GM12864 (cell line): ENCODE results near the gene ANTXRL.
"Not testable (repeated sequence)": the region's sequence is repeated elsewhere in the genome, so short reads cannot be mapped to it uniquely, and the experiment has no call there.

Experiments used
- DNase-seq: peaks from one replicate; pipeline ENCODE4 v3.0.0-alpha.2; 2011; ENCODE audit warnings: low read depth
- H3K4me3 ChIP-seq: 2 replicates; pipeline ENCODE4 v1.5.1; 2011; ENCODE audit warnings: mild to moderate bottlenecking, low read depth, low read length, control low read depth
- TF ChIP-seq, protein P1 (sequence below): IDR thresholded peaks from 2 replicates; pipeline ENCODE4 v1.5.1; 2011; ENCODE audit warnings: low read depth, mild to moderate bottlenecking, moderate library complexity, low read length, control low read depth, inconsistent platforms; ENCODE audit errors: missing control alignments

The ANTXRL gene

DNA sequence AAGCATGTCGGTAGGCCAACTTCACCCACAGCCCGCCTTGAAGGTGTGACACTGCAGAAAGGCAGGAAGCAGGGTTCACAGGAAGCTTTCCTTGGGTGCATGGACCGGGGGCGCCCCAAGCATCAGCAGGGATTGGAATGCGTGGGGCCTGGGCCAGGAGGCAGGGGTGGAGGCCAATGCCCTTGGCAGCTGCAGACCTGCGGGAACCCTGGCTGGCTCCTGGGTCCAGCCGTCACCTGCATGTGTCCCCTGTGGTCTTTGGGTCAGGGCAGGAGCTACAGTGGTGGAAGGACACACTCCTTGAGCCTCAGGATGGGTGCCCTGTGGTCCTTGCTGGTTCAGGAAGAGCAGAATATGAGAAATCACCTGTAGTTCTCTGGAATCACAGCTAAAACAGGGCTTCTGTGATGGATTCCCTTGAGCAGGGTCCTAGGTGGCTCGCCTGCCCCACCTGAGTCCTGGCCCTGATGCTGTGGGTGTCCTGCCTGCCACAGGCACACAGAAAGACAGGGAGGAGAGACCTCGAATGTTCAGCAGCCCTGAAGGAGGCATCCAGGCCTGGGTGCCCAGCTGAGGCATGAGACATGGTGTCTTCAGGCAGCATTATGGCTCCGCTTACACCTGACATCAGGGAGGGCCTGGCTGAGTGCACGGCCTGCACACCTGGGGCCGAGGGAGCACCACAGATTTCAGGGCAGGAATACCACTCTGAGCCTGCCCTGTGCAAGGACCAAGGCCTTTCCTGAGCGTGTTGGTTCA is 15.1 kb downstream of the ANTXRL start:
- no peak for DNase-seq
- no peak overlapping the region for H3K4me3 ChIP-seq
- TF ChIP-seq, protein P1, sequence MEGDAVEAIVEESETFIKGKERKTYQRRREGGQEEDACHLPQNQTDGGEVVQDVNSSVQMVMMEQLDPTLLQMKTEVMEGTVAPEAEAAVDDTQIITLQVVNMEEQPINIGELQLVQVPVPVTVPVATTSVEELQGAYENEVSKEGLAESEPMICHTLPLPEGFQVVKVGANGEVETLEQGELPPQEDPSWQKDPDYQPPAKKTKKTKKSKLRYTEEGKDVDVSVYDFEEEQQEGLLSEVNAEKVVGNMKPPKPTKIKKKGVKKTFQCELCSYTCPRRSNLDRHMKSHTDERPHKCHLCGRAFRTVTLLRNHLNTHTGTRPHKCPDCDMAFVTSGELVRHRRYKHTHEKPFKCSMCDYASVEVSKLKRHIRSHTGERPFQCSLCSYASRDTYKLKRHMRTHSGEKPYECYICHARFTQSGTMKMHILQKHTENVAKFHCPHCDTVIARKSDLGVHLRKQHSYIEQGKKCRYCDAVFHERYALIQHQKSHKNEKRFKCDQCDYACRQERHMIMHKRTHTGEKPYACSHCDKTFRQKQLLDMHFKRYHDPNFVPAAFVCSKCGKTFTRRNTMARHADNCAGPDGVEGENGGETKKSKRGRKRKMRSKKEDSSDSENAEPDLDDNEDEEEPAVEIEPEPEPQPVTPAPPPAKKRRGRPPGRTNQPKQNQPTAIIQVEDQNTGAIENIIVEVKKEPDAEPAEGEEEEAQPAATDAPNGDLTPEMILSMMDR, result no peak

DNA sequence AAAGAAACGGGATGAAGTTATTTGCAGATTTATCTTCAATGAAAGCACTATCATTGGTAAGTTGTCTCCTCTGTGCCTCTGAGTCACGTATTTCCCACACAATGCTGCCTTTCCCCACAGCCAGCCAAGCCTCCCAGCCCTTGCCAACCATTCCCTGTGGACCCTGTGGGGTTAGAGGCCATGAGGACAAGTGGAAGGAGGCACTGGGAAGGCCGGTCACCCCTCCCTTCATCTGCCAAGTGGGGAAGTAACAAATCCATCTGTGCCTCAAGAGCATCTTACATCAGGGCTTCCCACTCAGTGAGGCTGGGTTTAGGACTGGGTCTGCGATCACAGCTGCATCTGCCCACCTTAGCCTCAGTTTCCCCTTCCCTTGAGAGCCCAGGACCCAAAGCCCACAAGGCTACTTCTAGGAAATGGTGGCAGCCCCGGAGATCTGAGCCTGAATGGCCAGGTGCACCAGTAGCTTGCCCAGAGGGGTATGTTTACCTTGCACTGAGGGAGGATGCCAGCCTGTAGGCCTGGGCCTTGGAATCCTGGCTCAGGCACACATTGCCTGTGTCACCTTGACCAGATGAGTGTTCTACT is 16.1 kb downstream of the ANTXRL start:
- H3K4me3 ChIP-seq, DNase-seq: not testable (repeated sequence)

DNA sequence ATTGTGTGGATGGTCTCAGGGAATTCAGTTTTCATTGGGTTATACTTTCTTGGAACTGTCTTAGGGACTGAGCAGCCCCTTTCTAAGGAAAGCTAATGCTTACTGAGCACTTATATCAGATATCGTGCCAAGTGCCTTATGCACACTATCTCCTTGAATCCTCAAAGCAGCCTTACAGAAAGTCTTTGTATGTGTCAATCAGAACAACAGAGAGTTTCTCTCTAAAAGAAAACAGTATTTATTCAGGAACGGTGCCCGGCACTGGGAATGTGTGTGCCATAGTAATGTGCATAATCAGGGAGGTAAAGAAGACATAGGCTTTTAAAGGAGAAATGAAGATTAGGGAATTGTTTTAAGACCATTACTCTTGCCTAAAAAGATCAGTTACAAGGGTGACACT is 17.3 kb downstream of the ANTXRL start:
- DNase-seq, result no peak
- TF ChIP-seq, protein P1, result no peak
- no peak overlapping the region for H3K4me3 ChIP-seq

DNA sequence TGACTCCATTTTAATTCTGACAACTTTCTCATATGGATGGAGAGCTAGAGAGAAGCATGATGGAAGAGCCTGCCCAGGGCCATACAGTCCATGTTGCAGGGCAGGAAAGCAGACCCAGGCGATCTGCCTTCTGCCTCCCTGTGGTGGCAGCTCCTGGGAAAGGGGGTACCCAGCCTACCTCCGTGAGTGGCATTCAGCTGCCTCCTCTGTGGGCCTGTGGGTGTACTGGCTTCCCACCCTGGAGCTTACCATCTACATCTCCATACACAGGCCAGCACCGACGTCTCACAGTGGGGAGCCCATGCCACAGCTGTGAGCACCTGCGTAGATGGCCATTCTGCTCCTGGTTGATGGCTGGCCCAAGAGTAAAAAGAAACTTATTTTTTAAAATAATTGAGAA is 17.9 kb downstream of the ANTXRL start:
- DNase-seq, H3K4me3 ChIP-seq: not testable (repeated sequence)

DNA sequence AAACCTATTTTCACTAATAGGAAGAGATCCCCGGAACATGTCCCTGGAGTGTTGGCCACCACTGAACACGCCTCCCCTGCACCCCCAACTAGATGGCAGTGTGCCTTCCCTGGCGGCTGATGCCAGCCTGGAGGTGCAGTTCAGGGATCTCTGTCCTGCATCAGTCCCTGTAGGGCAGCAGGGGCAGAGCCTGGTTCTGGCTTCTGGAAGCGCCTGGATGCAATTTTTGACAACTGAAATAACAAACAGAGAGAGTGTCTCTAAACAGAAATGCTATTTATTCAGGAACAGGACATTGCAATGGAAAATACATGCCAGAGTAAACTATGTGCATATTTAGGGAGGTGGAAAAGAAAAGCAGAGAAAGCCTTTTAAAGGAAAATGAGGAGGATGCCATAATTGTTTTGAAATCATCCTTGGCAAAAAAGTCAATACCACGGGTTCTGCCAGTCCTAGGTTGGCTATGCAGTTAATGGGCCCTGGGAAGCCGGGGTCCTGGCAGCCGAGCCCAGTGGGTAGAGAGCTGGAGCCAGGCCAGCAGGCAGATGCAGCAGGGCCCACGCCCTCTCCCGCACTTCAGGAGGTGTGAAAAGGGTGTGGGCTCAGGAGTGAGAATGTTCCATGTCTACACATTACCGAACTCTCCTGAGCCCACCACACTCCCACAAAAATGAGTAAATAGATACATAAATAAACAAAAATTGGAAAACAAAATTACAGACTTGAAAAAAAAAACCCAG is 18.5 kb downstream of the ANTXRL start:
- no peak for DNase-seq
- TF ChIP-seq, protein P1, result no peak

DNA sequence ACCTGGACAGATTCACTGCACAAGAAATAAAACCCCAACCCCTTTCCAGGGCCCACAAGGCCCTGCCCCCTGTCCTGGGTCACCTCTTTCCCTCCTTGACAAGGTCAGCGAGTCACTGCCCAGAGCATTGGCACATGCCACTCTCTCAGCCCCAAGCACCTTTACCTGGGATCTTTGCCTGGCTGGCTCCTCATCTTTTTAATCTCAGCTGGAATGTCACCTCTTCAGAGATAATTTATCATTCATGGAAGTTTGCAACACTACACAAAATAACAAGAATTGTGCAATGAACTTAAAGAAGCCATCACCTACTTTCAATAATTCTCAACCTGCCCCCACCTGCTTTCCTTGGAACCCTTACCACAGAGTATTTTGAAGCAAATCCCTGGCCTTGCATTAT is 19.2 kb downstream of the ANTXRL start:
- TF ChIP-seq, protein P1, result no peak
- H3K4me3 ChIP-seq, result no peak overlapping the region
- DNase-seq, result no peak

More for the DNA sequence above, 18.5 kb downstream of the ANTXRL start:
- no peak overlapping the region for H3K4me3 ChIP-seq

DNA sequence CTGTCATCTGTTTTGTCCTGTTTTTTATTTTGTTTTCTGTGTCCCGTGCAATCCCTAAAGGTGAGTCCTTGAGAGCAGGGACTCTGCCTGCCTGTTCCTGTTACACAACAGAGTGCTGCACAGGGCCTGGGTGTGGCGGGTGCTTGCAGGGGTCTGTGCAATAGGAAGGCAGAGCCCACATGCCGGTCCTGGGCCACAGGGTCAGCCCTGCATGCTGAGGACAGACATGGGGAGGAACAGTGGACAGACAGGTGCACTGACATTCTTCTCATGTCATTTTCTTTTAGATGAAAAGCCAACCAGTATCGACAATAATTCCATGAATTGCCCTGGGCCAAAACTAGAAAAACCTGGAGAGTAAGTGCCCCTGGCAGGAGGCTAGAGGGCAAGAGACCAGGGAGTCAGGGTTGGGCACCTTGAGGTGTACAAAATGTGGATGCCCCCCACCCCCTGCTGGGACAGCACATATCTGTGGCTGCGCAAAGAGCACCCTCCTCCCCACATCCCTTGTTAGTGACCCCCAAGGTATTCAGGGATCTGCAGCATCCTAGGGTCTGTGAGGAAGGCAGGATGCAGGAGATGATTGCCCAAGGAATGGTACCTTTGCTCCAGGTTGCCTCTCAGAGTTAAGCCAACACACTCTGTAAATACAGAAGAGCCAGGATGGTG is 19.9 kb downstream of the ANTXRL start:
- DNase-seq, result no peak
- no peak overlapping the region for H3K4me3 ChIP-seq
- TF ChIP-seq, protein P1, result no peak
